Keratinocyte (primary cell): ENCODE results near the gene OS9.

Experiments used
- CTCF ChIP-seq, 3 experiments: IDR thresholded peaks in 1 of 3; conservative IDR thresholded peaks in 1 of 3; optimal IDR thresholded peaks in 1 of 3; 2 replicates in 2 of 3; 3 replicates in 1 of 3; pipeline versions ENCODE3 to v1.5.1; 2011; ENCODE audit warnings: low read length in 3 of 3, mild to moderate bottlenecking in 3 of 3, moderate library complexity in 2 of 3, control low read depth in 1 of 3, inconsistent platforms in 1 of 3; ENCODE audit not compliant: insufficient read depth in 2 of 3; ENCODE audit errors: extremely low read depth in 1 of 3
- EZH2 ChIP-seq: IDR thresholded peaks from one replicate; pipeline ENCODE4 v1.6.1; 2012; ENCODE audit warnings: inconsistent platforms, mild to moderate bottlenecking, low read length, moderate library complexity

DNA sequence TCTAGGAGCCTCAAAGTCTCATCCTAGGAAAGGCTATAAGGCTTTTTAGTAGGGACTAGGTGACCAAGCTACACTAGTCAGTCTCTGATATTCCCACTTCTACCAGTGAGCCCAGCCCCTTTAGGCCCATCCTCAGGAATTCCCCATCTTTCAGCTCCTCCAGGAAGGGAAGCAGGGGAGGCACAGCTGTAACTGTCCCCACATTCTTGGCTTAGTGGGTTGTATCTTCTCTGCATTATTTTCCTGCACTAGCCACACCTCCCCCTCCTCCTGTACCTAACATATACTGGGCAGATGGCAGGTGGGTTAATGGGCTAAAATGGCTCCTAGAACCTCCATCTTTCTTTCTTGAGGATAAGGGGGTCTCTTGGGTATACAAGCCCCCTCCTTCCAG, 73.4 kb downstream of the OS9 start:
- TF ChIP-seq CTCF (optimal IDR thresholded peaks at IDR 0.05 in 1 of 3, IDR thresholded peaks at IDR 0.05 in 1 of 3, conservative IDR thresholded peaks at IDR 0.05 in 1 of 3; ENCODE audit: extremely low read depth in 1 of 3, insufficient read depth in 2 of 3, low read length in 3 of 3): no peak
- TF ChIP-seq EZH2: no peak
